WTC11 (cell line): Measurements from ENCODE around the gene KCND3. TPM values are rescaled to one million over a fixed set of nuclear protein-coding genes. Genes with fewer than 3 reads are reported as not detected.

Experiments used
- ATAC-seq: fragments of 200-7000 bp; cut with Tn5 transposase; 2 replicates; pipeline ENCODE4 v1.10.0; 2021; ENCODE audit warnings: mild to moderate bottlenecking, moderate library complexity
- CTCF ChIA-PET: fragments of 300-600 bp; sonication (Branson Sonifier 250); formaldehyde crosslinking; loops from one replicate; lab custom pipeline; 2021; ENCODE audit warnings: antibody characterized with exemption; lab: Charles Lee
- POLR2A ChIA-PET: fragments of 350-600 bp; sonication (Branson Sonifier 250); formaldehyde crosslinking; loops from one replicate; lab custom pipeline; 2021; ENCODE audit warnings: antibody characterized with exemption; lab: Charles Lee
- DNase-seq: peaks from one replicate; pipeline ENCODE4 v3.0.0; 2021; ENCODE audit warnings: low spot score
- H3K27ac Mint-ChIP-seq: 2 replicates; pipeline ENCODE4 v1.8.0; 2021; ENCODE audit warnings: mixed read lengths
- H3K27me3 Mint-ChIP-seq: 2 replicates; pipeline ENCODE4 v1.8.0; 2021; ENCODE audit warnings: low read depth, mild to moderate bottlenecking, moderate library complexity, mixed read lengths
- H3K36me3 Mint-ChIP-seq: 2 replicates; pipeline ENCODE4 v1.8.0; 2021; ENCODE audit warnings: mixed read lengths
- H3K4me1 Mint-ChIP-seq: 2 replicates; pipeline ENCODE4 v1.8.0; 2022; ENCODE audit warnings: mixed read lengths
- H3K4me3 Mint-ChIP-seq: 2 replicates; pipeline ENCODE4 v1.8.0; 2021; ENCODE audit warnings: mild to moderate bottlenecking, moderate library complexity, mixed read lengths
- H3K9me3 Mint-ChIP-seq: 2 replicates; pipeline ENCODE4 v1.8.0; 2021; ENCODE audit warnings: mixed read lengths
- CREM ChIP-seq: sonication (generic); formaldehyde crosslinking; IDR thresholded peaks from 2 replicates; pipeline ENCODE4 v1.8.1; 2022; ENCODE audit warnings: mild to moderate bottlenecking, missing genetic modification reagents, moderate library complexity
- JUN ChIP-seq: sonication (generic); formaldehyde crosslinking; IDR thresholded peaks from 2 replicates; pipeline ENCODE4 v1.8.0; 2023; ENCODE audit warnings: mild to moderate bottlenecking, missing genetic modification reagents
- NFYB ChIP-seq: sonication (generic); formaldehyde crosslinking; conservative IDR thresholded peaks from 2 replicates; pipeline ENCODE4 v1.8.0; 2022; ENCODE audit warnings: low read depth, missing genetic modification reagents
- NR1H2 ChIP-seq: sonication (generic); formaldehyde crosslinking; IDR thresholded peaks from 2 replicates; pipeline ENCODE4 v1.9.0; 2021; ENCODE audit warnings: mild to moderate bottlenecking, moderate library complexity, missing genetic modification reagents
- OVOL2 ChIP-seq: fragments of 250-450 bp; sonication (Bioruptor Pico); IDR thresholded peaks from 2 replicates; pipeline ENCODE4 v1.9.0; 2021; ENCODE audit warnings: mild to moderate bottlenecking, borderline replicate concordance
- PRDM15 ChIP-seq: sonication (generic); formaldehyde crosslinking; IDR thresholded peaks from 2 replicates; pipeline ENCODE4 v1.8.0; 2022; ENCODE audit warnings: missing genetic modification reagents
- RORB ChIP-seq: fragments of 250-450 bp; sonication (Bioruptor Pico); IDR thresholded peaks from 2 replicates; pipeline ENCODE4 v1.9.0; 2021; ENCODE audit warnings: mild to moderate bottlenecking
- TEAD1 ChIP-seq: sonication (generic); formaldehyde crosslinking; IDR thresholded peaks from 2 replicates; pipeline ENCODE4 v1.8.0; 2022; ENCODE audit warnings: mild to moderate bottlenecking, missing genetic modification reagents
- ZNF138 ChIP-seq: sonication (generic); formaldehyde crosslinking; conservative IDR thresholded peaks from 2 replicates; pipeline ENCODE4 v1.8.1; 2022; ENCODE audit warnings: mild to moderate bottlenecking, moderate library complexity, missing genetic modification reagents
- ZNF263 ChIP-seq: sonication (generic); formaldehyde crosslinking; IDR thresholded peaks from 2 replicates; pipeline ENCODE4 v1.8.1; 2022; ENCODE audit warnings: low read depth, mild to moderate bottlenecking, moderate library complexity, missing genetic modification reagents
- ZNF423 ChIP-seq: fragments of 250-450 bp; sonication (Bioruptor Pico); IDR thresholded peaks from 2 replicates; pipeline ENCODE4 v2.1.2; 2022; ENCODE audit warnings: mild to moderate bottlenecking, moderate library complexity
- ZNF532 ChIP-seq: fragments of 250-450 bp; sonication (Bioruptor Pico); IDR thresholded peaks from 2 replicates; pipeline ENCODE4 v1.9.0; 2021; ENCODE audit warnings: mild to moderate bottlenecking, borderline replicate concordance
- total RNA-seq: library from RNA; stranded (reverse); gene quantifications from 3 replicates; pipeline ENCODE4 v1.2.3, GENCODE V29; 2021
- TF ChIP-seq, protein P1 (sequence below): sonication (generic); formaldehyde crosslinking; IDR thresholded peaks from 2 replicates; pipeline ENCODE4 v1.8.1; 2022; ENCODE audit warnings: missing genetic modification reagents, borderline replicate concordance
- TF ChIP-seq, protein P2 (sequence below): sonication (generic); formaldehyde crosslinking; conservative IDR thresholded peaks from 2 replicates; pipeline ENCODE4 v1.8.1; 2023; ENCODE audit warnings: mild to moderate bottlenecking, low read depth, missing genetic modification reagents, moderate library complexity
- TF ChIP-seq, protein P3 (sequence below): sonication (generic); formaldehyde crosslinking; IDR thresholded peaks from 2 replicates; pipeline ENCODE4 v1.8.1; 2023; ENCODE audit warnings: mild to moderate bottlenecking, missing genetic modification reagents, moderate library complexity
- TF ChIP-seq, protein P4 (sequence below): fragments of 250-450 bp; sonication (Bioruptor Pico); IDR thresholded peaks from 2 replicates; pipeline ENCODE4 v1.9.0; 2021; ENCODE audit warnings: mild to moderate bottlenecking
- TF ChIP-seq, protein P5 (sequence below): sonication (generic); formaldehyde crosslinking; IDR thresholded peaks from 2 replicates; pipeline ENCODE4 v1.8.0; 2023; ENCODE audit warnings: missing genetic modification reagents

The KCND3 gene
- total RNA-seq, 1 experiment from 2014 or later: 0.35 TPM

DNA sequence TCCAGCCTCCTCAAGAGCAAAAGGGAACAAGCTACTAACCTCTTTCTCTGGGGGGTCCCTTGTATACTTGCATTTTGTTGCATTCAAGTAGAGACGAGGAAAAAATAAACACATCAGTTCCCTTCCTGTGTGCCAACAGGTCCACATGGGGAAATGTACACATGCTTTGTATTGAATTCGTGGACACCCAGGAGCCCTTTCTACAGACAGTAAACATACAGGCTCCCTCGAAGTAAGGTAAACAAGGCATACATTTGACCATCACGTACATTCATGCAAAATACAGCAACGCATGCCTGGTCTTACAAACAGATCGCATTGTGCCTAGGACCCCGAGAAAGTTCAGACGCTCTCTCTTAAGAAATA is 1.1 kb downstream of the KCND3 start (continued):
- TF ChIP-seq, protein P1, sequence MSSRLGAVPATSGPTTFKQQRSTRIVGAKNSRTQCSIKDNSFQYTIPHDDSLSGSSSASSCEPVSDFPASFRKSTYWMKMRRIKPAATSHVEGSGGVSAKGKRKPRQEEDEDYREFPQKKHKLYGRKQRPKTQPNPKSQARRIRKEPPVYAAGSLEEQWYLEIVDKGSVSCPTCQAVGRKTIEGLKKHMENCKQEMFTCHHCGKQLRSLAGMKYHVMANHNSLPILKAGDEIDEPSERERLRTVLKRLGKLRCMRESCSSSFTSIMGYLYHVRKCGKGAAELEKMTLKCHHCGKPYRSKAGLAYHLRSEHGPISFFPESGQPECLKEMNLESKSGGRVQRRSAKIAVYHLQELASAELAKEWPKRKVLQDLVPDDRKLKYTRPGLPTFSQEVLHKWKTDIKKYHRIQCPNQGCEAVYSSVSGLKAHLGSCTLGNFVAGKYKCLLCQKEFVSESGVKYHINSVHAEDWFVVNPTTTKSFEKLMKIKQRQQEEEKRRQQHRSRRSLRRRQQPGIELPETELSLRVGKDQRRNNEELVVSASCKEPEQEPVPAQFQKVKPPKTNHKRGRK (CRISPR knock-in tag): no peak

DNA sequence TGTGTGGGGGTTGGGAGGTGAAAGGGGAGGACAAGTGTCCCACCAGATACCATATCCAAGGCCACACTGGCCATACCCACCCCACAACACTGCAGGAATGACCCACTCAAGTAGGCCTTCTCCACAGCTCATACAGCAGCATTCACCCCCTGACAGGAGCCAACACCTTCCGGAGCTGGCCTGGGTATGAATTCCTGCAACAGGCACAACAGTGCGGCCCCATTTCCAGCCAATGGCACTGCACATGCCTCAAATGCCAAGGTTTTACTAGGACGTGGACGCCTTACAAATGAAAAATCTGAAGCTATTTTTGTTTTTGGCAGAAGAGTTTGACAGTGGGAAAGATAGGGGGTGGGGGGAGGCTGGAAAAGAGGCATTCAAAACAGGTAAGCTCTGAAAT is 2.0 kb downstream of the KCND3 start:
- H3K4me1 Mint-ChIP-seq: peaks cover 24% of the 10 kb centered on the region
- H3K4me3 Mint-ChIP-seq: no peak overlapping the region

More for the DNA sequence above, 2.0 kb downstream of the KCND3 start:
- peaks cover 78% of the 10 kb centered on the region for H3K27me3 Mint-ChIP-seq
- ATAC-seq: no peak
- DNase-seq: no peak
- H3K9me3 Mint-ChIP-seq: no peaks in the 10 kb centered on the region
- CTCF ChIA-PET: no interaction called here
- no peak for TF ChIP-seq PRDM15 (CRISPR knock-in tag)
- no peak for TF ChIP-seq CREM (CRISPR knock-in tag)
- TF ChIP-seq ZNF532 (CRISPR knock-in tag): no peak
- no peak for TF ChIP-seq TEAD1 (CRISPR knock-in tag)
- no peak for TF ChIP-seq RORB (CRISPR knock-in tag)
- TF ChIP-seq ZNF138 (CRISPR knock-in tag): no peak
- no peak for TF ChIP-seq ZNF423 (CRISPR knock-in tag)
- TF ChIP-seq, protein P2, sequence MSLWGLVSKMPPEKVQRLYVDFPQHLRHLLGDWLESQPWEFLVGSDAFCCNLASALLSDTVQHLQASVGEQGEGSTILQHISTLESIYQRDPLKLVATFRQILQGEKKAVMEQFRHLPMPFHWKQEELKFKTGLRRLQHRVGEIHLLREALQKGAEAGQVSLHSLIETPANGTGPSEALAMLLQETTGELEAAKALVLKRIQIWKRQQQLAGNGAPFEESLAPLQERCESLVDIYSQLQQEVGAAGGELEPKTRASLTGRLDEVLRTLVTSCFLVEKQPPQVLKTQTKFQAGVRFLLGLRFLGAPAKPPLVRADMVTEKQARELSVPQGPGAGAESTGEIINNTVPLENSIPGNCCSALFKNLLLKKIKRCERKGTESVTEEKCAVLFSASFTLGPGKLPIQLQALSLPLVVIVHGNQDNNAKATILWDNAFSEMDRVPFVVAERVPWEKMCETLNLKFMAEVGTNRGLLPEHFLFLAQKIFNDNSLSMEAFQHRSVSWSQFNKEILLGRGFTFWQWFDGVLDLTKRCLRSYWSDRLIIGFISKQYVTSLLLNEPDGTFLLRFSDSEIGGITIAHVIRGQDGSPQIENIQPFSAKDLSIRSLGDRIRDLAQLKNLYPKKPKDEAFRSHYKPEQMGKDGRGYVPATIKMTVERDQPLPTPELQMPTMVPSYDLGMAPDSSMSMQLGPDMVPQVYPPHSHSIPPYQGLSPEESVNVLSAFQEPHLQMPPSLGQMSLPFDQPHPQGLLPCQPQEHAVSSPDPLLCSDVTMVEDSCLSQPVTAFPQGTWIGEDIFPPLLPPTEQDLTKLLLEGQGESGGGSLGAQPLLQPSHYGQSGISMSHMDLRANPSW: no peak
- TF ChIP-seq, protein P3, sequence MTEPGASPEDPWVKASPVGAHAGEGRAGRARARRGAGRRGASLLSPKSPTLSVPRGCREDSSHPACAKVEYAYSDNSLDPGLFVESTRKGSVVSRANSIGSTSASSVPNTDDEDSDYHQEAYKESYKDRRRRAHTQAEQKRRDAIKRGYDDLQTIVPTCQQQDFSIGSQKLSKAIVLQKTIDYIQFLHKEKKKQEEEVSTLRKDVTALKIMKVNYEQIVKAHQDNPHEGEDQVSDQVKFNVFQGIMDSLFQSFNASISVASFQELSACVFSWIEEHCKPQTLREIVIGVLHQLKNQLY (CRISPR knock-in tag): no peak
- TF ChIP-seq NFYB: no peak
- TF ChIP-seq, protein P1 (CRISPR knock-in tag): no peak
- no peak for TF ChIP-seq ZNF263 (CRISPR knock-in tag)
- TF ChIP-seq JUN: no peak
- no peak for TF ChIP-seq NR1H2 (CRISPR knock-in tag)
- no peak for TF ChIP-seq OVOL2 (CRISPR knock-in tag)
- TF ChIP-seq, protein P4, sequence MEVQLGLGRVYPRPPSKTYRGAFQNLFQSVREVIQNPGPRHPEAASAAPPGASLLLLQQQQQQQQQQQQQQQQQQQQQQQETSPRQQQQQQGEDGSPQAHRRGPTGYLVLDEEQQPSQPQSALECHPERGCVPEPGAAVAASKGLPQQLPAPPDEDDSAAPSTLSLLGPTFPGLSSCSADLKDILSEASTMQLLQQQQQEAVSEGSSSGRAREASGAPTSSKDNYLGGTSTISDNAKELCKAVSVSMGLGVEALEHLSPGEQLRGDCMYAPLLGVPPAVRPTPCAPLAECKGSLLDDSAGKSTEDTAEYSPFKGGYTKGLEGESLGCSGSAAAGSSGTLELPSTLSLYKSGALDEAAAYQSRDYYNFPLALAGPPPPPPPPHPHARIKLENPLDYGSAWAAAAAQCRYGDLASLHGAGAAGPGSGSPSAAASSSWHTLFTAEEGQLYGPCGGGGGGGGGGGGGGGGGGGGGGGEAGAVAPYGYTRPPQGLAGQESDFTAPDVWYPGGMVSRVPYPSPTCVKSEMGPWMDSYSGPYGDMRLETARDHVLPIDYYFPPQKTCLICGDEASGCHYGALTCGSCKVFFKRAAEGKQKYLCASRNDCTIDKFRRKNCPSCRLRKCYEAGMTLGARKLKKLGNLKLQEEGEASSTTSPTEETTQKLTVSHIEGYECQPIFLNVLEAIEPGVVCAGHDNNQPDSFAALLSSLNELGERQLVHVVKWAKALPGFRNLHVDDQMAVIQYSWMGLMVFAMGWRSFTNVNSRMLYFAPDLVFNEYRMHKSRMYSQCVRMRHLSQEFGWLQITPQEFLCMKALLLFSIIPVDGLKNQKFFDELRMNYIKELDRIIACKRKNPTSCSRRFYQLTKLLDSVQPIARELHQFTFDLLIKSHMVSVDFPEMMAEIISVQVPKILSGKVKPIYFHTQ (CRISPR knock-in tag): no peak
- TF ChIP-seq, protein P5, sequence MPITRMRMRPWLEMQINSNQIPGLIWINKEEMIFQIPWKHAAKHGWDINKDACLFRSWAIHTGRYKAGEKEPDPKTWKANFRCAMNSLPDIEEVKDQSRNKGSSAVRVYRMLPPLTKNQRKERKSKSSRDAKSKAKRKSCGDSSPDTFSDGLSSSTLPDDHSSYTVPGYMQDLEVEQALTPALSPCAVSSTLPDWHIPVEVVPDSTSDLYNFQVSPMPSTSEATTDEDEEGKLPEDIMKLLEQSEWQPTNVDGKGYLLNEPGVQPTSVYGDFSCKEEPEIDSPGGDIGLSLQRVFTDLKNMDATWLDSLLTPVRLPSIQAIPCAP (CRISPR knock-in tag): no peak
- H3K27ac Mint-ChIP-seq: no peak overlapping the region
- POLR2A ChIA-PET: no interaction called here
- H3K36me3 Mint-ChIP-seq: no peaks in the 10 kb centered on the region
